Body of pancreas (tissue), 4 donors: ENCODE results near the gene PDIA5.

Source experiments
- POLR2A ChIP-seq, 3 donors: fragments of 450-650 bp; IDR thresholded peaks; one replicate each; pipeline ENCODE4 v1.6.1; 2016; ENCODE audit warnings: antibody characterized with exemption in 3 of 3, mild to moderate bottlenecking in 2 of 3
- TF ChIP-seq, protein P1 (sequence below), 7 experiments: fragments of 450-650 bp in 4 of 7; fragments of 200-600 bp in 3 of 7; sonication (generic) in 3 of 7; IDR thresholded peaks; one replicate each; pipeline ENCODE4 v1.5.1; 2016 to 2019; ENCODE audit warnings: antibody characterized with exemption in 7 of 7

DNA sequence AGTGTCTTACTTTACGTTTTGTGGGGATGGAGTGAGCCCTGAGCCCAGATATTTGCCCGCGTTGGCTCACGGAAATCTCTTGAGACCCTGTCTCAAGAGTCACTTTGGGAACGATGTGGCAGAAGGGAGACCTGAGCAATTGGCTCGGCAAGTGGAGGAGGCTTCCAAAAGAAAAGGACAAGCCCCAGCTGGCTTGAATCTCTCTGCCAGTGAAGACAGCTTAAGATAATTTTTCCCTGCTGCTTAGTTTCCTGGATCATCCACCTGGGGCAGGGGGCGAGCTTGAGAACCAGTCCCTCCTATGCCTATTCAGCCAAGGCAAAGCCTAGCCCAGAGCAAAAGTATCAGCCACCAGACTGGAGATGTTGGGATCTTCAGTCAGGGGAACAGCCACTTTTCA lies 135.6 kb downstream of the PDIA5 start:
- TF ChIP-seq, protein P1, sequence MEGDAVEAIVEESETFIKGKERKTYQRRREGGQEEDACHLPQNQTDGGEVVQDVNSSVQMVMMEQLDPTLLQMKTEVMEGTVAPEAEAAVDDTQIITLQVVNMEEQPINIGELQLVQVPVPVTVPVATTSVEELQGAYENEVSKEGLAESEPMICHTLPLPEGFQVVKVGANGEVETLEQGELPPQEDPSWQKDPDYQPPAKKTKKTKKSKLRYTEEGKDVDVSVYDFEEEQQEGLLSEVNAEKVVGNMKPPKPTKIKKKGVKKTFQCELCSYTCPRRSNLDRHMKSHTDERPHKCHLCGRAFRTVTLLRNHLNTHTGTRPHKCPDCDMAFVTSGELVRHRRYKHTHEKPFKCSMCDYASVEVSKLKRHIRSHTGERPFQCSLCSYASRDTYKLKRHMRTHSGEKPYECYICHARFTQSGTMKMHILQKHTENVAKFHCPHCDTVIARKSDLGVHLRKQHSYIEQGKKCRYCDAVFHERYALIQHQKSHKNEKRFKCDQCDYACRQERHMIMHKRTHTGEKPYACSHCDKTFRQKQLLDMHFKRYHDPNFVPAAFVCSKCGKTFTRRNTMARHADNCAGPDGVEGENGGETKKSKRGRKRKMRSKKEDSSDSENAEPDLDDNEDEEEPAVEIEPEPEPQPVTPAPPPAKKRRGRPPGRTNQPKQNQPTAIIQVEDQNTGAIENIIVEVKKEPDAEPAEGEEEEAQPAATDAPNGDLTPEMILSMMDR (IDR thresholded peaks at IDR 0.05) = no peak
- TF ChIP-seq POLR2A (IDR thresholded peaks at IDR 0.05) = no peak
